Embryonic facial prominence (tissue), 1 donor: ENCODE data around the gene GPRC5C.

ENCODE experiments used
- DNase-seq: peaks from one replicate; pipeline ENCODE4 v3.0.0-alpha.2; 2016; ENCODE audit errors: extremely low spot score

GPRC5C gene

DNA sequence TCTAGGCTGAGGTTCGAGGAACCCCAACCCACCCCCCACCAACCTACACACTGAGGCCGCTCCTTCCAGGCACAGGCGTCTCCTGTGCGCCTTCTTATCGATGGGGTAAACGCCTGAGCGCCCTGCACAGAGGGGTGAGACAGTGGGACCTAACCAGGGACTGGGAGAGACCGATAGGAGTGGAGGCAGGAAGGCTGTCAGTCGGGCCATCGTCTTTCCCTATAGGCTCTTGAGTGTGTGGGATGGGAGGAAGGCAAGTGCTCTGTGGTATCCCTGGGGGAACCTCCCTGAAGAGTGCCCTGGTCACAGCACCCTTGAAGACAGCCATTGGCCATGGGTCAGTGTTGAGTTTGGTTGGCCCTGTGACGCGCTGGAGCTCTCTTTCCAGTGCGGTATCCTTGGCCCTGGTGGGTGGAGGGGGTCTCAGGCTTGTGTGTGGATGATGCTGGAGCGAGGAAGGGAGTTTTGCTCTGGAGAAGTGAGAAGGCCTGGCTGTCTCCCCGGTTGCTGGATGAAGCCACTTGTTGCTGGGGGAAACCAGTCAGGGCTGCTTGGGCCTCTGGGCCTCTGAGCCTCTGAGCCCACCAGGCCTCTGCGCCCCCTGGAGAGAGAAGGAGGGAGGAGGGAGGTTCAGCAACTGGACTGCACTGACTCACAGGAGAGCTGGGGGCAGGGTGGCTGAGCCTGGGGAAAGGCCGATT, 1.7 kb downstream of the GPRC5C start:
- no peak for DNase-seq

DNA sequence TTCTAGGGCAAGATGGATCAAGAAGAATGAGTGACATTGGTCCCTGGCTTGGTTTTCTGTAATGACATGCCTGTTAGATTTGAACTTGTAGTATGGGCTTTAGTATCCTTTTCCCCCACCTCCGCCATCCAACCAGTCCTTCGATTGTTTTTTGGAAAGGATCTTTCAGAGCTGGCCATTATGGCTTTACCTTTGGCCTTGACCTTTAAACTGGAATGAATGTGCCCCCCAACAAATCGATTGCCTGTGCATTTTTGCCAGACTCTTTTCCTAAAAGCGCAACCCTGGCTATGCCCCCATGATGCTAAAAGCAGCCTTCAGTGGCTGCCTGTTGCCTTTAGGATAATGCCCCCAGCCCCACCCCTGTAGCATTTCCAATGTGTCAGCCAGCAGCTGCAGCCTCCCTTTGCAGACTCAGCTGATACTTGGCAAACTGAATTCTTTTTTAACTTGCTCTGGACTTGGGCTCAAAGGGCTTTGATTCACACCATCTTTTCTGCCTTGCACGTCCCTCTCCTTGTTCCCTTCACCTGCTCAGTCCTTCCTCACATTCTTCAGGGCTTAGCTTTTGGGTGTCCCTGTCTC, 4.0 kb downstream of the GPRC5C start:
- no peak for DNase-seq

GRCh38 chr17:74437702-74438101, 5.8 kb downstream of the GPRC5C start:
- no peak for DNase-seq

- DNase-seq, result no peak
Measured at GRCh38 chr17:74439691-74440567, 8.0 kb downstream of the GPRC5C start.

DNA sequence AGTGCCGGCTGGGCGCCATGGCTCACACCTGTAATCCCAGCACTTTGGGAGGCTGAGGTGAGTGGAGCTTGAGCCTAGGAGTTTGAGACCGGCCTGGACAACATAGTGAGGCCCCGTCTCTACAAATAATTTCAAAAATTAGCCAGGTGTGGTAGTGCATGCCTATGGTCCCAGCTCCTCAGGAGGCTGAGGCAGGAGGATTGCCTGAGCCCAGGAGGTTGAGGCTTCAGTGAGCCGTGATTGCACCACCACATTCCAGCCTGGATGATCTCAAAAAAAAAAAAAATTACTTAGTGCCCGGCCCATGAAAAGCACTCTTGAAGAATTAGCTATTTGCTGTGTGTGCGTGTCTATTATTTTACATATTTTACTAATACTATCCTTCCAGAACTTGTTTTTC, 9.6 kb downstream of the GPRC5C start:
- DNase-seq, result no peak

- DNase-seq, result no peak
Measured at GRCh38 chr17:74442291-74442669, 10.4 kb downstream of the GPRC5C start.

DNA sequence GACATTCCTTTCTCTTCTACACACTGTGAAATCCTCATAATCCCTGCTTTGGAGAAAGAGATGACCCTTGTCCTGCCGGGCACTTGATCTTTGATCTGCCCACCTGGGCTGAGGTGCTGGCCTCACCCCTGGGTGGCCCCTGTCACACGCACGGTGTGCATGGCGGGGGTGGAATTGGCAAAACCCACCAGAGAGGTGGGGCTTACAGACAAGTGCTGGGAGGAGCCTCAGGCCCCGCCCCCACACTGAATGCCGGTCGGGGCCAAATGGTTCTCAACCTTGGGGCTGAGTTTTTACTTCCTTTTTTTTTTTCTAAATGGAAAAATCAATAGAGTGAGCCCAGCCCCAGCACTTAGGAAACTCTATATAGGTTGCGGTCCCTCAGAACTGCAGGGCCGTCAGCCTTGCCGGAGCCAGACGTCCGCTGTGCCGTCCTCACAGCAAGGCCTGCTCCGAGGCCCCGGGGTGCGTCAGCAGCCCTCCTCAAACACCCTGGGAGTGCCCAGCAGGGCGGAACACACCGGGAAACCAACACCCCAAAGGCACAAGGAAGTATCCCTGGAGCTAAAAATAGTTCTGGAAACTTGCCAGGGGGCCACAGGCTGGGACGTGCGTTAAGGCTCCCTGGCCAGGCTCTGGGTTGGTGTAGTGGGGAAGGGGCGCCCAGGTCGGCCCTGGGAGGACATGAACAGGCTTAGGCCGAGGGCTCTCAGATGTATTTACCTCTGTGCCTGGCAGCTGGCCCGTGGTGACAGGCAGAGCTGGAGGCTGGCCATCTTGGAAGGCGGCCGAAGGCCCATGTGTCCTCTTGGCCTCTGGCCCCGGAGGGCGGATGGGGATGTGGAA, 11.0 kb downstream of the GPRC5C start:
- DNase-seq, result no peak

DNA sequence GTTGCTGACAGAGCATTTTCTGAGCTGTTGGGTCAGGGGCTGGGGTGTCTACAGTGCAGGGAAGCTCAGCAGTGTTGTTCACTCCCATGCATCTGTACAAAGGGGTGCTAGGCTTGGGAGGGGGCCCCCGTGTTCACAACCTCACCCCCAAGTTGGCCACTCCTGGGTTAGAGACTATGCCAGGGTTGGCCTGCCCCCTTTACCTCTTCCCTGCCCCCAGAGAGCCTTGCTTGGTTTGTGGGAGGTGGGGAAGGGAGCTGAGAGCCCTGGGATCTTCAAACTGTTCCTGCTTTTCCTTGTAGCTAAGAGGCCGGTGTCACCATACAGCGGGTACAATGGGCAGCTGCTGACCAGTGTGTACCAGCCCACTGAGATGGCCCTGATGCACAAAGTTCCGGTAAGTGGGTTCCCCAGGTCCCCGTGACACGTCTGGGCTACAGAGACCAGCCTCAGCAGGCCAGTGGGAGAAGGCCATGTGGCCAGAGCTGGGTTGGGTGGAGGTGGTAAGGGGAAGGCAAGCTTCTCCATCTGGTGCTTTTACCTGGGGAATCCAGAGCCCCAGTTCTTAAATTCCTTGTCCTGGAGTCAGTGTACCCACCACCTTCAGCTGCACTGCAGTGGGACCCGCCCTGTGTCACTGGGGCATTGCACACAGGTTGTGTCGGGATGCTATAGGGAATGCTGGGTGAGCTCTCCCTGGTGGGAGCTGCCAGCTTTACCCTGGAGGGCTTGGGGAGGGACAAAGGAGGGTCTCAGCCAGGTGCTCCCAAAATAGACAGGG, 11.8 kb downstream of the GPRC5C start:
- no peak for DNase-seq

DNA sequence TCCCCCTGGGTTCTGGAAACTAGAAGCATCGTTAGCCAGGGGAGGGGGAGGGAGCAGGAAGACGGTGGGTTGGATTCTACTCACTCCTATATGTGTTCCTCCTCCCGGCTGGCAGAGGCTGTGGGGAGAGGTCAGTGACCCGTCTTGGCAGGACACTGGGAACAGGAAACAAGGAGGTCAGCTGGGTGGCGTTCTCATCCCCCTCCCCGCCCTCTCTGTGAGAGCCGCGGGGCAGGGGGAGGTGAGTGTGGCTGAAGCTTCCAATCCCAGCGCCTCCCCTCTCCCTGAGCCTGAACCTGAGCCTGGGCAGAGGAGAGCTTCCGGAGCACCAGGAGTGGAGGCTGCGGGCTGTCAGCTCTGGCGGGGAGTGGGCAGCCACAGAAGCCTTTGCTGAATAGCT, 12.5 kb downstream of the GPRC5C start:
- no peak for DNase-seq

DNA sequence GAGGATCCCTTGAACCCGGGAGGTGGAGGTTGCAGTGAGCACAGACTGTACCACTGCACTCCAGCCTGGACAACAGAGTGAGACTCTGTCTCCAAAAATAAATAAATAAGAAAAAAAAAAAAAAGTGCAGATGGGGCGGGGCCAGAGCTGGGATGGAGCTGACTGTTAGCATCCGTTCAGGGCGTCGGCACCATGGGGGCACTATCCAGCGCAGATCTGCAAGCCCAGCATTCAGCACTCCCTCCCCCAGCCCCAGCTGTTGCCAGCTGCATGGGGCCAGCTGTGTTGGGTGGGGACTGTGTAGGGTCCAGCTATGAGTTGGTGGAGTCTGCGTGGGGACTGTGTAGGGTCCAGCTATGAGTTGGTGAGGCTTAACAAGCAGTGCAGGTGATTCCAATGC, 13.3 kb downstream of the GPRC5C start:
- no peak for DNase-seq

GRCh38 chr17:74446551-74447500, 14.9 kb downstream of the GPRC5C start:
- no peak for DNase-seq

DNA sequence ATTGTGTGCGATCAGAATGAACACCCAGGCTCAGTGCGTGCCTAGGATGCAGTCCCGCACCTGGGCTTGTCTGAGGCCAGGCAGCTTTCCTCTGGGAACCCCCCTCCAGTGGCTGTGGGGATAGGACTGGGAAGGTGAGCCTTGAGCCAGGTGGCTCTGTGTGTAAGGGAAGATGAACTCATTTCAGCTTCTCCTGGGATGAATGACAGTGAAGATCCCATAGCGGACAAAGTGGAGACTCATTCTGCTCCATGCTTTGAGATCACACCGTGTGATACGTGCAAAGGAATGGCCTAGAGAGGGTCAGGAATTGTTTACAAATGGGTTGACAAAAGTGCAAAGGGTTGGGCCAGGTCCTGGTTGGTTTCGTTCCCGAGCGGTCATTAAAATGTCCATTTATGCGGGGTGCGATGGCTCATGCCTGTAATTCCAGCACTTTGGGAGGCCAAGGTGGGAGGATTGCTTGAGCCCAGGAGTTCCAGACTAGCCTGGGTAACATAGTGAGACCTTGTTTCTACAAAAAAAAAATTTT, 15.8 kb downstream of the GPRC5C start:
- DNase-seq, result no peak

- DNase-seq, result no peak
Measured at GRCh38 chr17:74448756-74449155, 16.9 kb downstream of the GPRC5C start.

DNA sequence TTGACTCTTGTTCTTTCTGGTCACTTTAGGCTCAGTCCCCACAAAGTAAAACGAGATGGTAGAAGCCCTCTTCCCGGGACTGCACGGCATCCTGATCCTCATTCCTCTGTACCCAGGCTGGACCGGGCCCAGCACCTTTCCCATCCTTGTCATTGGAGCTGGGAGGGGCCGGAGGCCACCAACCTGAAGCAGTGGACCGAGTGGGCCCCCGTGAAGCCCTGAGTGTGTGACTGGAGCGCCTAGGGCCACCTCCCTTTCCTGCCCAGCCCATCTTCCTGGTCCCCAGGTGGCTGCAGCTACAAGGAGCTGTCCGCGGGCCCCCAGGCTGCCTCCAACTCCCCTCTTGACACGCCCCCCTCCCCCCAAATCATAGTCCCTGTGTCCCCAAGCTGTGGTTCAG, 17.4 kb downstream of the GPRC5C start:
- no peak for DNase-seq

- no peak for DNase-seq
Measured at GRCh38 chr17:74449773-74450172, 17.9 kb downstream of the GPRC5C start.

DNA sequence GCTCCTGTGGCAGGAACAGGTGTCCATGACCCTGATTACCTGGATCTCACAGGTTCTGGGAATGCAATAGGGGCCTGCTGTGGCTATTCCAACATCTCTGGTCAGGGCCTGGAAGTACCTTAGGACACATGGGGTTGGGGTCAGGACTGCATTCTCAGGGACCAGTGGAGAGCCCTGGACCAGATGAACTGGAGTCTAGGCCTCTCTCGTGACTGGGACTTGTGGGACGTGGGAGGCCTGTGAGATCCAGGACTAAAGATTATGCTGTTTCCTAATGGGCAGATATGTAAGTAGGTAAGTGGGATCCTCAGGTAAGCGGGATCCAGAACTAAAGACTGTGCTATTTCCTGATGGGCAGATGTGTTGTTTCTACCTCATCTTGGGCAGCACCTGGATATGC, 18.3 kb downstream of the GPRC5C start:
- DNase-seq, result no peak

DNA sequence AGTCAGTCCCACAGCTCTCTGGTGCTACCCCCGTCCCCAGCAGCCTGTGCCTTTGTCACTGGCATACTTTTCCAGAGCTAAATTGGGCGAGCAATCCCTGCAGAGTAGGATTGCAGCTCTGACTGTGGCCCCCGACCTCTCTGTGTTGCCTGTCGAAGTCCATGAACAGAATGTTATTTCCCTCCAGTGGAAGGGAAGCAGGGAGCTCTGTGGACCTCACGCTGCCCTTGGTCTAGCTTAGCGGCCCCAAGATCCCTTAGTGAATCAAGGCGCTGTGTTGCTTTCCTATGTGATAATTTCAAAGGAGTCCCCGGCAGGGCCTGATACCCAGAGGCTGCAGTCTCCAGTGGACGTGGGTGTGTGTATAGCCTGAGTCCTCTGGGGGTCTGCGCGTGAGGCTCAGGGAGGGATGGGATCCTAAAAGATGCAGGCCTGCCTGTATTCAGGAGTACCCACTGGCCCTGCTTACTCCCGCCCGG, 19.1 kb downstream of the GPRC5C start:
- DNase-seq, result no peak

- no peak for DNase-seq
Measured at GRCh38 chr17:74451557-74451956, 19.7 kb downstream of the GPRC5C start.

DNA sequence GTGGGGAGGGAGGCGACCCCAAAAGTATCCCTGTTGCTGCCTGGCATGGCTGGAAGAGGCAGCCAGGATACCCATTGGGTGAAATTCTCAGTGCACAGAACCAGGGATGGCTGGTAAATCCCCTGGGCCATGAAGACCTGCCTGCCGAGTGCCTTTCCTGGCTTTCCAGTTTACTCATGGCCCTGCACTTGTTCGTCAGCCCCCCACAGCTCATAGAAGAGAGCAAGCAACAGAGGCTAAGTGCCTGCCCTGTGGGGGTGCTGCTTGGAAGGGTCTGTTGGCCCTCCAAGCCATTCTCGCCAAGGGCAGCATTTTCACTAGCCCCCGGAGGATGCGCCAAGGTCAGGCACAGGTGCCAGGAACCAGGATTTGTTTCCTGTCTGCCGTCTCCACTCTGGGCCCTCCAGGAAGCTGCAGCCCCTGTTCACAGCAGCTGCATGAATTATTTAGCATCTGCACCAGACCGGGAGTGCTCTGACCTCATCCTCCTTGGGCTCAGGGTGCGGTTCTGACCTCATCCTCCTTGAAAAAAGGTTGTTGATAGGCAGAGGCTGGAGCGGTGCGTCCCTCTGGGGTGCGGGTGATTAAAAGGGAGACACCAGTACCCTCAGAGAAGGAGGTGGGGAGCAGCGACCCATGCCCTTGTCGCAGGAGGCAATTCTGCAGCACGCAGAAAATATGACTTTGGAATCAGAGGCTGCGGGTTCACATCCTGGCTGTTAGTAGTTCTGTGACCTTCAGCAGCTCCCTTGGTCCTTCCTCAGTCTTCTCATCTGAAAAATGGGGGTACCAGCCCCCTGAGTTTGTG, 20.3 kb downstream of the GPRC5C start:
- DNase-seq, result no peak
